ENCODE data around the gene SETD2. TPM values are rescaled to one million over a fixed set of nuclear protein-coding genes. Genes with fewer than 3 reads are reported as not detected.

The SETD2 gene
- total RNA-seq, 1 donor from 2014 or later: 37.8 TPM

- DNase-seq: no peak
These were observed 168.8 kb downstream of the SETD2 start for GRCh38 chr3:46994801-46995731.

GRCh38 chr3:46993986-46994385, 169.9 kb downstream of the SETD2 start:
- no peak for DNase-seq

DNA sequence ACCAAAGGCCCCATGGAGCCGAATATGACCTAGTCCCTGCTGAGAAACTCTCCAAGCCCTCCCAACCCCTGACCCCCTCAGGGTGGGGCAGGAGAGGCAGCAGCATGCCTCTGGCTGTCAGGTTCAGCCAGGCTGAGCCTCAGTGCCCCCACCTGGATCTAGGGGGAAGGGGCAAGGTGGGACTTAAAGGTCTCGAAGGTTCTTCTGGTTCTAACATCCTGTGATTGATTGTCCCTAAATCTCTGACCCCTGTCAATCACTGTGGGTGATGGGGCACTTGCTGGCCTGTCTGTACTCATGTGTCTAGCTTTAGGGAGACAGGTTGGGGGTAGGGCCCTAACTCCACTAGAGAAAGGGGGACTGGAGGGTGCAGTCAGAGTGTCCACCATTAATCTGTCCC, 170.6 kb downstream of the SETD2 start:
- DNase-seq: no peak

DNA sequence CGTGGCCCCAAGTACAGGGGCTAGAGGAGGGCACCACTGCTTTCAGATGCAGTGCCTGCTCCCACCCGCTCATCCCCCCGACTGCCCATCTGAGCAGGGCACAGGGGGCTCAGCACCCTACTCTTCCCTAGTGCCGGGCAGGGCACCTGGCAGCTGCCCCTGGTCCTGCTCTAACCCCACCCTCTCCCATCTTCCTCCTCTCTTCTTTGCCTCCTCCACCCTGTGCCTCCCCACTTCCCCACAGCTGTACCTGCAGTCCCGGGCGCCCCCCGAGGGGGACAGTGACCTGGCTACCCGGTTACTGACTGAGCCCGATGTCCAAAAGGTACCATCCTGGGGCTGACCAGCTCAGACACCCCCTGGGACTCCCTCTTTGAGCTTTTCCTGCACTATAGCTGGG, 171.7 kb downstream of the SETD2 start:
- DNase-seq: no peak

GRCh38 chr3:46991406-46992165, 172.3 kb downstream of the SETD2 start:
- no peak for DNase-seq

GRCh38 chr3:46990573-46991374, 173.1 kb downstream of the SETD2 start:
- DNase-seq: peak; percentile 23

DNA sequence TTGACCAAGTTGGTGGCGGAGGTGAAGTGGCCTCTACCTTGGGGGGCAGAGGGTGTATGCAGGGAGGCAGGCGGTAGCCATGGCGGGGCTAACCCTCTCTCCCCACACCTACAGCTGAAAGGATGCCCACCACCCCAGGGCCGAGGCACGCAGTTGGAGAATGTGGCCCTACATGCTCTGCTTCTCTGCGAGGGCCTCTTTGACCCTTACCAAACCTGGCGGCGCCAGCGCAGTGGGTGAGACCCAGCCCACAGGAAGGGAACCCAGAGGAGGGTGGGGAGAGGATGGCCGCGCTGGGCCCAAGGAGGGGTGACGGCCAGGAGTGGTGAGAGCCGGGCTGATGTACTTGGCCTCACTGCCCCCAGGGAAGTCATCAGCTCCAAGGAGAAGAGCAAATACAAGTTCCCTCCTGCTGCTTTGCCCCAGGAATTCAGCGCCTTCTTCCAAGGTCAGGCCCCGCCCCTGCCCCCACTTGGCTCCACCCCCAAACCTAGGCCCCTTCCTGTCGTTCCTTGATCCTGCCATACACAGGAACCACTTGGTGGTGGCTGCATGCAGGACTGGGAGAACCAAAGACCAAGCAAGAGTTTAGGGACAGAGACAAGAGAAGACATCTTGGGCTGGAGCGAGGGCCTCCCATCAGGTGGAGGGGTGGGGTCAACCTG, 174.6 kb downstream of the SETD2 start:
- no peak for DNase-seq

DNA sequence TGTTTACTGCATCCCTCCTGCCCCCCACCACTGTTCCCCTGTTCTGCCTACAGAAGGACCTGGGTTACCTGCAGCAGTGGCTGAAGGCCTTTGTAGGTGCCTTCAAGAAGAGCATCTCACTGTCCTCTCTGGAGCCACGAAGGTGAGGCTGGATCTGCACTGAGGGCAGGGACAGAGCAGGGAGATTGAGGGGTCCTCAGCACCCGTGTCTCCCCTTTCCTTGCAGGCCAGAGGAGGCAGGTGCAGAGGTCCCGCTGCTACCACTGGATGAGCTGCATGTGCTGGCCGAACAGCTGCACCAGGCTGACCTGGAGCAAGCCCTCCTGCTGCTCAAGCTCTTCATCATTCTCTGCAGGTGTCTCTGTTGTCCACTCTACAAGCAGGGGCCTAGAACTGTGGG, 175.3 kb downstream of the SETD2 start:
- DNase-seq: no peak

GRCh38 chr3:46987743-46988401, 176.0 kb downstream of the SETD2 start:
- peak; percentile 67 for DNase-seq

DNA sequence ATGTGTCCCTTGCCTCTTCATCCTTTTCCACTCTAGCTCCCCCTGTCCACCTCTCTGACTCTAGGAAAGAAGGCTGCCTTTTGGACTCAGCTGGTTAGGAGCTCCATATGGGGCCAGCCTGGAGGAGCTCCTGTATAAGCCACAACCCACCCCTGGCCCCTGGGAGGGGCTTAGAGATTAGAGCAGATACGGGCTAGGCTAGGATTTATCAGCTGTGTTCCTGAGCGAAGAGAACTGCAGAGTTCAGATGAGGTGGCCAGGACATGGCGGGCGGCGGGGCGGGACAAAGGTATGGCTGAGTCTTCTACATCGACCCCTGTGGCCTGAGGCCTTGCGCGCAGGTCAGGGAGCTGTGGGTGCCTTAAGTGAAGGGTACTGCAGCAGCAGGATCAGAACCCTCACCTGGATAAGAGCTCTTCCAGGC, 176.6 kb downstream of the SETD2 start:
- peak; percentile 18 for DNase-seq

- no peak for DNase-seq
These were observed 177.1 kb downstream of the SETD2 start for GRCh38 chr3:46986782-46987310.

GRCh38 chr3:46986055-46986730, 177.7 kb downstream of the SETD2 start:
- DNase-seq: no peak

DNA sequence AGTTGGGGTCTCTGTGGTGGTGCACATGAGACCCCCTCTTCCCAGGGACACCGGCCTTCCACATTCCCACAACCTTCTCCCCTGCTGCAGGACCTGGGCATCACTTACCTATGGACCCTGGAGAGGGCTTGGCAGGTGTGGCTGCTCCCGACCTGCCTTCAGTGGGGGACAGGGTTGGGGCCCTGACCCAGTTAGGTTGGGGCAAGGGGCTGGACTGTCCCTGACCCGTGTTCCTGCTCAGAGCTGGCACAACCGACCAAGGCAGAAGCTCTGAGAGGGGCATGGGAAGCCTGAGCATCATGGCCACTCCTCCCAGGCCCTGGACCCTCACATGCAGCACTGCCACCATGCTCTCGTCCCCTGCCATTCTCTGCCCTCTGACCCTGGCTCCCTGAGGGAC, 178.3 kb downstream of the SETD2 start:
- no peak for DNase-seq

DNA sequence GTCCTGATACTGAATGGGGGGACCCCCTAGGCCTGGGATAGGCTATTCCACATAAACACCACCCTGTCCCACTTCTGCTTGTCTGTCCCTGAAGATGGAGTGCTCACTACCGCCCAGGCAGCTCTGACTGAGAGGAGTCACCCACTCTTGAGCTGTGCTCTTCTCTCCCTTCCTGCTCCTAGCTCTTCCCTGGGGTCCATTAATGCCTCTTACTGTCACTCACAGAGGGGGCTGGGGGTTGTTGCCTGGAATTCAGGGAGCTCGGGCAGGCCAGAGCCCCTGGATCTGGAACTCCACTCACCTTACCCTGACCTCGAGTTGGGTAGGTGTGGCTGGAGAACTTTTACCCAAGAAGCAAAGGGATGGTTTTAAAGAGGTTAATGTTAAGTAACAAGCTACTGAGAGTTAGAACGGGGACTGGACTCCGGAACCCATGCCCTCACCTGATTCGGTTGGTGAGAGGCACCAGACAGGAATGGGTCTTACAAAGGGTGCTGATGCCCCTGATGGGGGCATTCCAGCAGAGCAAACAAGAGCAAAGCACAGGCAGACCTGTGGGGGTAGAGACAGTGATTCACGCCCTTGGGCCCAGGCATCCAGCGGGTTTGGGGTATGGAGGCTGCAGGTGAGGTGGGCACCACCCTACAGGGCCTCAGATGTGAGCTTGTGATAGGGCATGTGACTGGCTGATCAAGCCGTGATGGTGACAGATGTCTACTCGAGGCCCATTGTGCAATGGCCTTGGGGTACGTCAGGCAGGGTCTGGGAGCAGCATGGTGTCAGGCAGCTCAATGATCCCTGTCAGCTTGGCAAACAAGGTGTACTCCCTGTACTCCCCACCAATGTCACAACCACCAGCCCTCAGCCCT, 179.1 kb downstream of the SETD2 start:
- DNase-seq: no peak

- DNase-seq: no peak
These were observed 181.4 kb downstream of the SETD2 start for GRCh38 chr3:46982546-46982945.

DNA sequence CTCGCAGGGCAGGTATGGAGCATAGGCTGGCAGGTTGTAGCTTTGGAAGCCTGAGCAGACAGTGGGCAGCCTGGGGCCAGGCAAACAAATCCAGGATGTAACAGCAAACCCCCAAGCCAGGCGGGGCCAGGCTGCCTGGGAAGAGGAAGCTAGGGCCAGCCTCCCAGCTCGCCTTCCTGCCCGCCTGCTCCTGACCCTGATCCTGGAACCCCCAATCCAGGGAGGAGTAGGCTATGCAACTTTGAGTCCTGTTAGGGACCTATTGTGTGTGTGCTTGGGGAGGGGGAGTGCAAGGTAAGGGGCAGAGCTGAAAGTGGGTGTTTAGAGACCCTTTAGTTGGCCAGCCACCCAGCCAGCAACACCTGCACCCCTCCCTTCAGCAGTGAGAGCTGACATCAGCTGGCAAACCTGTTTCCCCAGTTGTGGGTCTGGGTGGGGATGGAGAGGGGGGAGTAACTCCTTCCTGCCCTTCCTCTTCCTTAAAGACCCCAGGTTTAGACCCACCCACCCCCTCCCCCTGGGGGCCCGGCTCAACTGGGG, 181.9 kb downstream of the SETD2 start:
- DNase-seq: peak; percentile 65

DNA sequence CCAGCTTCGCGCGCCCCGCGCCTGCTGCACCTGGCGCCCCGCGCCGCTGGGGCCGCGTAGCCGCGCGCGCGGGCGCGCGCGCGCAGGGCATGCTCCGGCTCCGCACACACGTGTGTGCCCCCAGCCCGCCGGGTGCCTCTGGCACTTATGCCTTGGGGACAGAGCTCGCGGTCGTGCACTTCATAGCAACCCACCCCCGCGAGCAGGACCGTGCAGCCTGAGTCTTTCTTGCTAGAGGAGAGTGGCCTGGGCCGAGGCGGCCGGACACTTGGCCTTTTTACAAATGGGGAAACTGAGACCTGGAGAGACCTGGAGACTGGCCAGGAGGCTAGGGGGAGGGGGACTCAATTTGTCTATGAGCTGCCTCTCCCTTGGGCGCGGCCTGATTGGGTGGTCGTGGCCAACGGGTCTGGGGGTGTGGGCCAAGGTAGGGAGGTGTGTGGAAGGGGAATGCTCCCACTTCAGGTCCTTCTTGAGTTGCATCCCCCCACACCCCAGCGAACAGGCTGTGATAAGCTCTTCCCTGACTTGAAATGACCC, 183.9 kb downstream of the SETD2 start:
- DNase-seq: no peak

DNA sequence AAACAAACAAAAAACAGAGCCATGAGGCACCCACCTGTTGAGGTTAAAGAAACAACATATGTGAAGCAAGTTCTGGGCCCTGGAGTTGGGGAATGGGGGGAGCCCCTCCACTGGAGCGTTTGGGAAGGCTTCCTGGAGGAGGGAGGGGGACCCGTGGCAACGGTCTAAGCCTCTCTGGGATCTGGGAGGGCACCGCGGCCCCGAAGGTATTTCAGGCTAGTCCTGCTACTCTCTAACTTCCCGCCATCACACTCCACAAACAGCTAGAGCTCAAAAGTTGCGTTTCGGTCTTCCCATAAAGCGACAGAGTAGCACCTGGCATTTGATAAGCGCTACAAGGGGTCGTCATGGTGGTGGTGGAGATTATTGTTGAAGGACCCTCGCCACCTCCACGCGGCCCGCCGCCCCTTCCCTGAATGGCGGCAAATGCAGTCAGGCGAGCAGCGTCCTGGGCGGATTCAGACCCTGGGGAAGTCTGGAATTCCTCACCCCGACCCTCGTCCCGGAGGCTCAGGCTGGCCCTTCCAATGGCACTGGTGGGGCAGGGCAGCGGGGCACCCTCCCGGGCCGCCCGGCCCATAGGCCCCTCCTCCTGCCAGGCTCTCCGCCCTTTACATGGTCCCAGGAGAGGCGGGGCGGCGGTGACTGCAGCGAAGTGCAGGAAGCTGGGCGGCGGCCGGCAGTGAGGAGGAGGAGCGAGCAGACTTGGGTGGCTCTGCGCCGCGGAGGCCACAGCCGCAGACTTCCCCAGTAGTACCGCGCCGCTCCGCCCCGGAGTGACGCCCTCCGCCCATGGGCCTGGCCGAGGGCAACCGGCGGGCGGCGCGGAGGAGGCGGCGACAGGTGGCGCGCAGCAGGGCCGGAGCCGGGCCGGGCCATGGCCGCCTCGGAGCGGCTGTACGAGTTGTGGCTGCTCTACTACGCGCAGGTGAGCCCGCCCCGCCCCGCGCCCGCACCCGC, 184.6 kb downstream of the SETD2 start, which contains the start of gene NBEAL2:
Gene NBEAL2 (plus strand): TSS at position 682 of the 960 bp plus-strand sequence. CDS start 196 bp downstream, at position 878.
- peak; percentile 95 for DNase-seq
